ENCODE results near the gene PEAK3.

DNA sequence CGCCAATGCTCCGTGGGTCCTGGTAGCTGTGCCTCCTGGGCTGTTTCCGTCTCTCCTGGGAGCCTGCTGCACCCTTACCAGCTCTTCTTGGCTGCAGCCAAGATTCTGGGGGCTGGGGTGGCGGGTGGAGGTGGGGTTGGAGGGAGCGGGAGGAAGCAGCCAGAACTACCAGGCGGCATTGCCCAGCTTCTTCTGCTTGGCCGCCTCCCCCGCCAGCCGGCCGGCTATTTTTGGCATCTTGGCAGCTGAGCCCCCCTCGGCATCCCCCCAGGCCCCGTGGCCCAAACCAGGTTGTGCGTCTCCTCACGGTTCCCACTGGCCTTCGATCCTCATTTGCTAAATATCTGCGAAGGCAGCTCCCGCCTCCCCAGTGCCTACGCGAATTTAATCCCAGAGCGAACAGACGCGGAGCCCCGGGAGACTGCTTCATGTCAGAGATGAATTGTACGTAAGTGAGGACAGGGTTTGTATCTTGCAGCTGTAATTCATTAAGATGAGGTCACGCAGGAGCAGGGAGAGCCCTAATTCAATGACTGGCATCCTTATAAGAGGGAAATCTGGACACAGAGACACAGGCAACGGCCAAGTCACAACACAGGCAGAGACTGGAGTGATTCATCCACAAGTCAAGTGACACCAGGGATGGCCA, 12.8 kb upstream of the PEAK3 start:
- TF ChIP-seq EZH2 (IDR thresholded peaks at IDR 0.05; ENCODE audit: borderline replicate concordance), result no peak
- no peak for TF ChIP-seq CTCF (IDR thresholded peaks at IDR 0.05; ENCODE audit: poor library complexity)
- no peak for TF ChIP-seq EZH2phosphoT487 (IDR thresholded peaks at IDR 0.05; ENCODE audit: low read depth, severe bottlenecking, unreplicated experiment)

Data from hepatocyte (in vitro differentiated cells).